Liver (tissue), 9 donors: ENCODE results near the gene DEDD2. TPM values are rescaled to one million over a fixed set of nuclear protein-coding genes. Genes with fewer than 3 reads are reported as not detected.

Experiments used
- DNase-seq: peaks from one replicate; pipeline ENCODE4 v3.0.0-alpha.2; 2017; ENCODE audit warnings: low spot score
- H3K27ac ChIP-seq, 2 donors: one replicate each; pipeline ENCODE4 v1.7.0; 2013; ENCODE audit warnings: inconsistent platforms in 2 of 2, low read length in 2 of 2, control low read depth in 1 of 2, low read depth in 1 of 2, mild to moderate bottlenecking in 1 of 2
- H3K27me3 ChIP-seq, 4 donors: one replicate each; pipeline versions ENCODE4 v1.6.1 to v1.7.0; 2013; ENCODE audit warnings: low read length in 3 of 4, inconsistent platforms in 1 of 4, mild to moderate bottlenecking in 1 of 4, moderate library complexity in 1 of 4; ENCODE audit not compliant: control insufficient read depth in 4 of 4, insufficient read depth in 4 of 4
- H3K36me3 ChIP-seq, 4 donors: one replicate each; pipeline versions ENCODE4 v1.6.1 to v1.7.0; 2013; ENCODE audit warnings: low read length in 3 of 4, mild to moderate bottlenecking in 3 of 4, low read depth in 1 of 4, moderate library complexity in 1 of 4; ENCODE audit not compliant: control insufficient read depth in 4 of 4, insufficient read depth in 3 of 4
- H3K4me1 ChIP-seq, 4 donors: one replicate each; pipeline versions ENCODE4 v1.6.1 to v1.7.0; 2013; ENCODE audit warnings: low read length in 3 of 4, mild to moderate bottlenecking in 3 of 4, moderate library complexity in 1 of 4; ENCODE audit not compliant: control insufficient read depth in 4 of 4, insufficient read depth in 4 of 4
- H3K4me3 ChIP-seq, 3 donors: one replicate each; pipeline versions ENCODE4 v1.6.1 to v1.7.0; 2013; ENCODE audit warnings: low read length in 3 of 3, control low read depth in 1 of 3, low read depth in 1 of 3, mild to moderate bottlenecking in 1 of 3
- H3K9ac ChIP-seq, 2 donors: one replicate each; pipeline ENCODE4 v1.7.0; 2013; ENCODE audit warnings: low read length in 2 of 2, mild to moderate bottlenecking in 2 of 2, moderate library complexity in 2 of 2, control low read depth in 1 of 2, low read depth in 1 of 2
- H3K9me3 ChIP-seq, 4 donors: one replicate each; pipeline versions ENCODE4 v1.6.1 to v1.7.0; 2013; ENCODE audit warnings: low read length in 3 of 4; ENCODE audit not compliant: control insufficient read depth in 4 of 4
- FOXA1 ChIP-seq: IDR thresholded peaks from 2 replicates; pipeline ENCODE4 v1.6.1; 2016; ENCODE audit warnings: antibody characterized with exemption
- FOXA2 ChIP-seq: IDR thresholded peaks from 2 replicates; pipeline ENCODE4 v1.6.1; 2016; ENCODE audit warnings: antibody characterized with exemption
- GABPA ChIP-seq, 2 donors: IDR thresholded peaks in 1 of 2; conservative IDR thresholded peaks in 1 of 2; 2 replicates each; pipeline ENCODE4 v1.6.1; 2016; ENCODE audit warnings: antibody characterized with exemption in 2 of 2, mild to moderate bottlenecking in 1 of 2, moderate library complexity in 1 of 2
- HNF4A ChIP-seq, 2 donors: conservative IDR thresholded peaks; 2 replicates each; pipeline ENCODE4 v1.6.1; 2016; ENCODE audit warnings: antibody characterized with exemption in 2 of 2, mild to moderate bottlenecking in 2 of 2
- HNF4G ChIP-seq: IDR thresholded peaks from 2 replicates; pipeline ENCODE4 v1.6.1; 2016; ENCODE audit warnings: antibody characterized with exemption
- JUND ChIP-seq, 2 donors: IDR thresholded peaks; 2 replicates each; pipeline ENCODE4 v1.6.1; 2016; ENCODE audit warnings: antibody characterized with exemption in 2 of 2
- NR2F2 ChIP-seq: IDR thresholded peaks from 2 replicates; pipeline ENCODE4 v1.6.1; 2016; ENCODE audit warnings: antibody characterized with exemption
- RAD21 ChIP-seq, 2 donors: IDR thresholded peaks; 2 replicates each; pipeline ENCODE4 v1.6.1; 2016; ENCODE audit warnings: antibody characterized with exemption in 2 of 2, mild to moderate bottlenecking in 2 of 2
- RXRA ChIP-seq, 2 donors: IDR thresholded peaks; 2 replicates each; pipeline ENCODE4 v1.6.1; 2017 to 2018; ENCODE audit warnings: antibody characterized with exemption in 2 of 2, mild to moderate bottlenecking in 1 of 2
- YY1 ChIP-seq: IDR thresholded peaks from 2 replicates; pipeline ENCODE4 v1.6.1; 2016; ENCODE audit warnings: antibody characterized with exemption, mild to moderate bottlenecking
- WGBS: extraction: QIAGEN DNeasy Blood & Tissue Kit; methylation state at CpG from one replicate; pipeline ENCODE4 v1.1.7; 2013; 5-methylcytosine and 5-hydroxymethylcytosine counted together
- polyA plus RNA-seq, 2 donors: library from polyadenylated mRNA; stranded (reverse) in 1 of 2; unstranded in 1 of 2; fragments of 200-250 nt in 1 of 2; fragments of >200 nt in 1 of 2; fragmentation: Nextera tagmentation in 1 of 2; extraction: Ambion mirVana in 1 of 2; gene quantifications; one replicate each; pipeline versions ENCODE4 v1.2.1 to v1.2.3, GENCODE V29; 2013 to 2015
- total RNA-seq, 2 donors: library from RNA; depleted of rRNA; stranded (reverse); fragments of >200 nt; gene quantifications; one replicate each; pipeline ENCODE4 v1.2.3, GENCODE V29; 2014
- TF ChIP-seq, protein P1 (sequence below): IDR thresholded peaks from 2 replicates; pipeline ENCODE4 v1.6.1; 2016; ENCODE audit warnings: antibody characterized with exemption
- TF ChIP-seq, protein P2 (sequence below): IDR thresholded peaks from 2 replicates; pipeline ENCODE4 v1.6.1; 2016; ENCODE audit warnings: antibody characterized with exemption, mild to moderate bottlenecking
- TF ChIP-seq, protein P3 (sequence below): IDR thresholded peaks from 2 replicates; pipeline ENCODE4 v1.6.1; 2016; ENCODE audit warnings: antibody characterized with exemption
- TF ChIP-seq, protein P4 (sequence below): IDR thresholded peaks from 2 replicates; pipeline ENCODE4 v1.6.1; 2016; ENCODE audit warnings: antibody characterized with exemption
- TF ChIP-seq, protein P5 (sequence below): fragments of 150-350 bp; IDR thresholded peaks from 2 replicates; pipeline ENCODE4 v1.5.1; 2017; ENCODE audit warnings: improper control_type of control experiment, low read depth, low read length; ENCODE audit not compliant: missing input control
- donor health status: healthy.
- donor health status: healthy.
- donor health status: healthy.
- donor health status: healthy.
- donor health status: healthy.

Gene DEDD2
- total and polyA plus RNA-seq, 4 donors, result 9.6 to 47.1 (median 16.4) TPM

DNA sequence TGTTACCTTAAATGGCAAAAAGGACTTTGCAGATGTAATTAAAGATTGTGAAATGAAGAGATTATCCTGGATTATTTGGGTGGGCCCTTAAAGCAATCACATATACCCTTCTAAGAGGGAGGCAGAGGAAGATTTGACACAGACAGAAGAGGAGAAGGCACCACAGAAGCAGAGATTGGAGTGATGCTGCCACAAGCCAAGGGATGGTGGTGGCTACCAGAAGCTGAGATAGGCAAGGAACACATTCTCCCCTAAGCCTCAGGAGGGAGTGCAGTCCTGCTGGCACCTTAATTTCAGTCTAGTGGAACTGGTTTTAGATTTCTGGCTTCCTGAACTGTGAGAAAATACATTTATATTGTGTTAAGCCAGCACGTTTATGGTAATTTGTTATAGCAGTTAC lies 24.2 kb downstream of the DEDD2 start:
- H3K4me1 ChIP-seq, result no peaks in the 10 kb centered on the region
- no peak overlapping the region for H3K4me3 ChIP-seq
- DNase-seq, result no peak
- peaks cover 0 to 5% (median 3%) of the 10 kb centered on the region in 4 donors for H3K9me3 ChIP-seq
- TF ChIP-seq GABPA (IDR thresholded peaks at IDR 0.05 in 1 of 2, conservative IDR thresholded peaks at IDR 0.05 in 1 of 2) (no peak), FOXA1 (no peak), RXRA (IDR thresholded peaks at IDR 0.05) (no peak), HNF4G (no peak), NR2F2 (no peak), HNF4A (conservative IDR thresholded peaks at IDR 0.05) (no peak), FOXA2 (no peak), JUND (IDR thresholded peaks at IDR 0.05) (no peak)
- TF ChIP-seq, protein P1, sequence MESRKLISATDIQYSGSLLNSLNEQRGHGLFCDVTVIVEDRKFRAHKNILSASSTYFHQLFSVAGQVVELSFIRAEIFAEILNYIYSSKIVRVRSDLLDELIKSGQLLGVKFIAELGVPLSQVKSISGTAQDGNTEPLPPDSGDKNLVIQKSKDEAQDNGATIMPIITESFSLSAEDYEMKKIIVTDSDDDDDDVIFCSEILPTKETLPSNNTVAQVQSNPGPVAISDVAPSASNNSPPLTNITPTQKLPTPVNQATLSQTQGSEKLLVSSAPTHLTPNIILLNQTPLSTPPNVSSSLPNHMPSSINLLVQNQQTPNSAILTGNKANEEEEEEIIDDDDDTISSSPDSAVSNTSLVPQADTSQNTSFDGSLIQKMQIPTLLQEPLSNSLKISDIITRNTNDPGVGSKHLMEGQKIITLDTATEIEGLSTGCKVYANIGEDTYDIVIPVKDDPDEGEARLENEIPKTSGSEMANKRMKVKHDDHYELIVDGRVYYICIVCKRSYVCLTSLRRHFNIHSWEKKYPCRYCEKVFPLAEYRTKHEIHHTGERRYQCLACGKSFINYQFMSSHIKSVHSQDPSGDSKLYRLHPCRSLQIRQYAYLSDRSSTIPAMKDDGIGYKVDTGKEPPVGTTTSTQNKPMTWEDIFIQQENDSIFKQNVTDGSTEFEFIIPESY, result no peak
- TF ChIP-seq, protein P2, sequence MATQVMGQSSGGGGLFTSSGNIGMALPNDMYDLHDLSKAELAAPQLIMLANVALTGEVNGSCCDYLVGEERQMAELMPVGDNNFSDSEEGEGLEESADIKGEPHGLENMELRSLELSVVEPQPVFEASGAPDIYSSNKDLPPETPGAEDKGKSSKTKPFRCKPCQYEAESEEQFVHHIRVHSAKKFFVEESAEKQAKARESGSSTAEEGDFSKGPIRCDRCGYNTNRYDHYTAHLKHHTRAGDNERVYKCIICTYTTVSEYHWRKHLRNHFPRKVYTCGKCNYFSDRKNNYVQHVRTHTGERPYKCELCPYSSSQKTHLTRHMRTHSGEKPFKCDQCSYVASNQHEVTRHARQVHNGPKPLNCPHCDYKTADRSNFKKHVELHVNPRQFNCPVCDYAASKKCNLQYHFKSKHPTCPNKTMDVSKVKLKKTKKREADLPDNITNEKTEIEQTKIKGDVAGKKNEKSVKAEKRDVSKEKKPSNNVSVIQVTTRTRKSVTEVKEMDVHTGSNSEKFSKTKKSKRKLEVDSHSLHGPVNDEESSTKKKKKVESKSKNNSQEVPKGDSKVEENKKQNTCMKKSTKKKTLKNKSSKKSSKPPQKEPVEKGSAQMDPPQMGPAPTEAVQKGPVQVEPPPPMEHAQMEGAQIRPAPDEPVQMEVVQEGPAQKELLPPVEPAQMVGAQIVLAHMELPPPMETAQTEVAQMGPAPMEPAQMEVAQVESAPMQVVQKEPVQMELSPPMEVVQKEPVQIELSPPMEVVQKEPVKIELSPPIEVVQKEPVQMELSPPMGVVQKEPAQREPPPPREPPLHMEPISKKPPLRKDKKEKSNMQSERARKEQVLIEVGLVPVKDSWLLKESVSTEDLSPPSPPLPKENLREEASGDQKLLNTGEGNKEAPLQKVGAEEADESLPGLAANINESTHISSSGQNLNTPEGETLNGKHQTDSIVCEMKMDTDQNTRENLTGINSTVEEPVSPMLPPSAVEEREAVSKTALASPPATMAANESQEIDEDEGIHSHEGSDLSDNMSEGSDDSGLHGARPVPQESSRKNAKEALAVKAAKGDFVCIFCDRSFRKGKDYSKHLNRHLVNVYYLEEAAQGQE, result no peak
- TF ChIP-seq, protein P3, sequence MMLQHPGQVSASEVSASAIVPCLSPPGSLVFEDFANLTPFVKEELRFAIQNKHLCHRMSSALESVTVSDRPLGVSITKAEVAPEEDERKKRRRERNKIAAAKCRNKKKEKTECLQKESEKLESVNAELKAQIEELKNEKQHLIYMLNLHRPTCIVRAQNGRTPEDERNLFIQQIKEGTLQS, result no peak
- H3K27ac ChIP-seq, result no peak overlapping the region
- H3K9ac ChIP-seq, result no peak overlapping the region
- no peaks in the 10 kb centered on the region for H3K27me3 ChIP-seq
- peaks cover 0 to 3% (median 0%) of the 10 kb centered on the region in 4 donors for H3K36me3 ChIP-seq
- 71% methylated on average over 1 of the region's 1 CpG for WGBS

DNA sequence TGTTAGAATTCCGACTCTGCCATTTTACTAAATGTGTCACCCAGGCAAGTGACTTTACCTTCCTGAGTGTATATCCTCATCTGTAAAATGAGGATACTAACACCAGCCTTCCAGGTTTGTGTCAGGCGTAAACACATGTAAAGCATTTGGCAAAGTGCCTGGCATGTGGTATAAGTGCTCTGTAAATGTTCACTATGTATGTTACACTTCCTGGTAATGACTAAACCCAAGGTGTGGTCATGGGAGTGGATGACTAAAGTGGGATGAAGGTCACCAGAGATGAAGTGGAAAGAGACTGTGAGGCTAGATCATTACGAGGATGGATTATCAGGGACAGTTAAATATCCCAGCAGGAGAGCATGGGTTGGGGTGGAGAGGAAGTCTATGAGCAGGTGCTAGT lies 25.6 kb downstream of the DEDD2 start:
- Histone ChIP-seq H3K4me1 (no peaks in the 10 kb centered on the region), H3K27ac (no peak overlapping the region), H3K4me3 (no peak overlapping the region), H3K36me3 (no peaks in the 10 kb centered on the region), H3K27me3 (no peaks in the 10 kb centered on the region), H3K9me3 (peaks cover 0 to 5% (median 3%) of the 10 kb centered on the region in 4 donors), H3K9ac (no peak overlapping the region)
- TF ChIP-seq, protein P1, result no peak
- TF ChIP-seq NR2F2, result no peak
- no peak for TF ChIP-seq HNF4G
- TF ChIP-seq RAD21 (IDR thresholded peaks at IDR 0.05), result no peak
- TF ChIP-seq, protein P2, result no peak
- TF ChIP-seq, protein P4, sequence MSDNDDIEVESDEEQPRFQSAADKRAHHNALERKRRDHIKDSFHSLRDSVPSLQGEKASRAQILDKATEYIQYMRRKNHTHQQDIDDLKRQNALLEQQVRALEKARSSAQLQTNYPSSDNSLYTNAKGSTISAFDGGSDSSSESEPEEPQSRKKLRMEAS, result no peak
- TF ChIP-seq, protein P5, sequence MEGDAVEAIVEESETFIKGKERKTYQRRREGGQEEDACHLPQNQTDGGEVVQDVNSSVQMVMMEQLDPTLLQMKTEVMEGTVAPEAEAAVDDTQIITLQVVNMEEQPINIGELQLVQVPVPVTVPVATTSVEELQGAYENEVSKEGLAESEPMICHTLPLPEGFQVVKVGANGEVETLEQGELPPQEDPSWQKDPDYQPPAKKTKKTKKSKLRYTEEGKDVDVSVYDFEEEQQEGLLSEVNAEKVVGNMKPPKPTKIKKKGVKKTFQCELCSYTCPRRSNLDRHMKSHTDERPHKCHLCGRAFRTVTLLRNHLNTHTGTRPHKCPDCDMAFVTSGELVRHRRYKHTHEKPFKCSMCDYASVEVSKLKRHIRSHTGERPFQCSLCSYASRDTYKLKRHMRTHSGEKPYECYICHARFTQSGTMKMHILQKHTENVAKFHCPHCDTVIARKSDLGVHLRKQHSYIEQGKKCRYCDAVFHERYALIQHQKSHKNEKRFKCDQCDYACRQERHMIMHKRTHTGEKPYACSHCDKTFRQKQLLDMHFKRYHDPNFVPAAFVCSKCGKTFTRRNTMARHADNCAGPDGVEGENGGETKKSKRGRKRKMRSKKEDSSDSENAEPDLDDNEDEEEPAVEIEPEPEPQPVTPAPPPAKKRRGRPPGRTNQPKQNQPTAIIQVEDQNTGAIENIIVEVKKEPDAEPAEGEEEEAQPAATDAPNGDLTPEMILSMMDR, result no peak
- no peak for TF ChIP-seq JUND (IDR thresholded peaks at IDR 0.05)
- no peak for TF ChIP-seq RXRA (IDR thresholded peaks at IDR 0.05)
- no peak for TF ChIP-seq YY1
- TF ChIP-seq GABPA (IDR thresholded peaks at IDR 0.05 in 1 of 2, conservative IDR thresholded peaks at IDR 0.05 in 1 of 2), result no peak
- TF ChIP-seq FOXA2, result no peak
- TF ChIP-seq FOXA1, result no peak
- no peak for DNase-seq
- 50% methylated on average over 3 of the region's 3 CpGs for WGBS
